HL-60/S4 treated with phorbol 12-myristate 13-acetate at 8.2 ng/mL for 4 days and 3 days (cell line): ENCODE measurements around the gene BICDL1.
"Not testable (repeated sequence)": the region's sequence is repeated elsewhere in the genome, so short reads cannot be mapped to it uniquely, and the experiment has no call there.

Source experiments
- in situ Hi-C: fragments of 300-500 bp; cut with MboI; formaldehyde crosslinking; loops from 2 replicates; pipeline ENCODE4 v1.15.0; 2022; ENCODE audit warnings: low sequenced_read_pairs

Gene BICDL1

DNA sequence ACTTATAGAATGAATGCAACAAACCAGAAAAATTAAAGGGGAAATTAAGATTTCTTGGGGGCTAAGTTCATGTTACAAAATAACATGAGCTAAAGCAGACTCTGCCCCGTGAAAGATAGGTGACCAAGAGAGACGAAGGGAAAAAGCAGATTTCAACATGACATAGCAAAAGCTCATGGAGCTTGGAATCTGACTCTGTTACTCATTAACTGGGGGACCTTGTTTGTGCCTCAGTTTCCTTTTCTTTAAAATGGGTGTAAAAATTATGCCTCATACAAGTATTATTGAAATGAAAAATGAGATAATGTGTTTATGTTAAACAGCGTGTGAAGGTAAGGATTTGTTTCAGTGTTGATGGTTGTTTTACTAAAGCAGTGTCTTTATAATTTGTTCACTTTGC is 11.5 kb downstream of the BICDL1 start:
- in situ Hi-C loops, result no loop called here

DNA sequence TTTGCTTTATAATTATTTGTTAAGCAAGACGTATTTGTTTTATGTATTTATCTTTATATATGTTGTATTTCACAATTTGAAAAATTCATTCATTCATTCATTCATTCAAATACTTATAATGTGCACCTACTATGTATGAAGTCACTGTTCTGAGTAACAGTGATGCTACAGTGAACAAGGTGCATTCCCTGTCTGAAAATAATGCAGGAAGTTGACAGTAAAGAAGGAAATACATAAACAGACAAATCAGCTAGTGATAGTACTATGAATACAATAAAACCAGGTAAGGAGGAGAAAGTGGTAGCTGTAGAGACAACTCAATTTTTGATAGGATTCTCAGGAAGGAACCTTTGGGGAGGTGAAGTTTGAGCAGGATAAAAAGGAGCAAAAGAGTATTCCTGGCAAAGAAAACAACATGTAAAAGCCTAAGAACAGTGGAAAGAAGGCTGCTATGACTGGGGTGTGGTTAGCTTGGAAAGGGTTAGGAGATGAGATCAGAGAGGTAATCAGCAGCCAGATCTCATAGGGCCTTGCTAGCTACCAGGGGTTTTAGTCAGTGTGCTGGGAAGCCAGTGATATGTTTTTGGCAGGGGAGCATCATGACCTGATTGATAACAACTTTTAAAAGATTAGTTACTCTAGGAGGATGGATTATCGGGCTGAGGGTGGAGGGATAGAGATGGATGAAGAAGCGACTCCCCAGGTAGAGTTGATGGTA is 17.4 kb downstream of the BICDL1 start:
- in situ Hi-C loops, result no loop called here

DNA sequence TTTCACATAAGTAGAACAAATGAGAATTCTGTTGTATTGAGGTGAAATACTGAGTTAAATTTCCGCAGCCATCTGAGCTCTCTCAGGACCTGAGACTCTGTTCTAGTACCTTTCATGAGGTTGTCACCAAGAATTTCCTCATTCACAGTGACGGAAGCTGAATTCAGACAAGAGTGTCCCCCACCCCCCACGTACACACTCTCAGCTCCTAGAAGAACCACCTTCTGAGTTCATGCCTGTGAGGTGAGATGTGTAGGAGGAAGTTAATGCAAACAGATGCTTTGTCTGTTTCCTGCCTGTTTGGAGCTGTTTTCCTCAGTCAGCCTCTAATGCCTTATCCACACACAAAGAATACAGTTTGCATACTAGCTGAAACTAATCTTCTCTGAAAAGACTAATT is 18.2 kb downstream of the BICDL1 start:
- in situ Hi-C loops, result no loop called here

DNA sequence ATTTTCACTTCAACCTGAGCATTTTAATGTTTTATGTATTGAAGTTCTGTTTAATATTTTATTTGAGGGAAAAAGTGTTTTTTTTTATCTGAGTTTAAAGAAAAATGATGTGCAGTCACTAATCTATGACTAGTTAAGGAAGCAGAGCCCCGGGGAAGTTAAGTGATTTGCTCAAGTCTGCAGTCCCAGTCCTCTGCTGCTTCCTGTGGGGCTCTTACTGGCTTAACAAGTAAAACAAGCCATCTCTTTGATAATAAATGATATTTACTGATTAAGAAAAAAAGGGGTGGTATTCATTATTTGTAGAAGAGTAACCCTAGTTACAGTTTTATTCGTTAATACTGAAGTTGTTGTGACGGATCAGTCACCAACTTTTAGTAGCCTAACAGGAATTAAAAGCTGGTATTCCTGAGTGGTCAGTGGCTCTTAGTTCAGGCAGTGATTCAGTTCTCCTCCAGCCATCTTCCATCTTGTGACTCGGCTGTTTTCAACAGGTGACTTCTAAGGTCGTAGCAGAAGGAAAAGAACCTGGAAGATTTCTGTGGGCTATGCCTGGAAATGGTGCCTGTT is 21.7 kb downstream of the BICDL1 start:
- in situ Hi-C loops, result no loop called here

DNA sequence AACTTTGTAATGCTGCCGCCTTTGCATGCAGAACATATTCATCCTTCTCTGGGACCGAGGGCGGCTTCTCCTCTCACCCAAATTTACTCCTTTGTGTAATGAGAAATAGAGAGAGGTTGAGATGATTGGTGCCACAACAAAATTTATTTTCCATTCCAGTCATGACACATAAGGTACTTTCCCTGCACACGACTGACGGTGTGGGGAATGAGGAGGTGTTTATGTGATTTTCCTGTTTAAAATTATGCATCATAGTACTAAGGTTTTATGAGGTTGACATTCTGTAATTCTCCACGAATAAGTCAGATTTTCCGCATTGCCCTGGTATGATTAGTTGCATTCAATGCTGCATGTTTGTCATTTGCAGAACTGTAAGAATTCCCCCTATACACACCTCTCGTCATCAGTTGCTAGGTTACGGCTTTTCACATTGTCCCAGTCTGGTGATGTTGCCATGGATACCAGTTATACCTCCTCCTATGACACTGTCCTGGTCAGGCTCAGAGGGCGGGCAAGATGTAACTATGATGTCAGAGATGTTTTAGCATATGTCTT is 23.1 kb downstream of the BICDL1 start:
- in situ Hi-C loops, result no loop called here

DNA sequence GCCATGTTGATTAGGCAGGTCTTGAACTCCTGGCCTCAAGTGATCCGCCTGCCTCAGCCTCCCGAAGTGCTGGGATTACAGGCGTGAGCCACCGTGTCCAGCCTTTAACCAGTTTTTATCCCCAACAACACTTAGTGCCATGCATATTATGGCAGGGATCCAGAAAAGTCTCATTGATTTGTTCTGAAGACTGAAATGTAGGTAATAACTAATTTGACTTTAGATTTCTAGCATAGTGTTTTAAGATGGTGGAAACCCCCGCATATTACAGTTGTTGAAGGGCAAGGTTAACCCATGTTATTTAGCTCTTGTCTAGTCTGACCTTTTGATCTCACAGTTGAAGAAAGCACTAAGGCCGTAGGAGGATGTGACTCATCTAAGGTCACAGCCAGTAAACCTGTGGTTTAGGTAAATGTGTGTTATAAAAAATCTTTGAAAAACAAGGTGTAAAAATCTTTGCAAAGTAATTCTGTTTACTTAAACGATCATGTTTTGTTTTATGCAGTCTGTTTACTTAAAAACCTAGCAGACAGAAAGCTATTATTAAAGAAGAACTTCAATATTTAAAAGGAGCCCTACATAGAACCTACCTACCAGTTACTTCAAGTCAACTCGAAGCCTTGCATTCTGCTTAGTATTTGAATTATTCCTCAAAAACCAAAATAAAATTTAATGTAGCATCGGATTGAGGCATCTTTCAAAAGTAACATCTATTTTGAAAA is 24.8 kb downstream of the BICDL1 start:
- in situ Hi-C loops, result no loop called here

DNA sequence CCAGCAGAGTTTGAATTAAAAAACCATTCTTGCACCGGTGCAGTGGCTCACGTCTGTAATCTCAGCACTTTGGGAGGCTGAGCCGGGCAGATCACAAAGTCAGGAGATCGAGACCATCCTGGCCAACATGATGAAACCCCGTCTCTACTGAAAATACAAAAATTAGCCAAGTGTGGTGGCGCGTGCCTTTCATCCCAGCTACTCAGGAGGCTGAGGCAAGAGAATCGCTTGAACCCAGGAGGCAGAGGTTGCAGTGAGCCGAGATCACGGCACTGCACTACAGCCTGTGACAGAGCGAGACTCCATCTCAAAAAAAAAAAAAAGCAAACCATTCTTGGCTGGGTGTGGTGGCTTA is 25.3 kb downstream of the BICDL1 start:
- in situ Hi-C loops, result not testable (repeated sequence)

DNA sequence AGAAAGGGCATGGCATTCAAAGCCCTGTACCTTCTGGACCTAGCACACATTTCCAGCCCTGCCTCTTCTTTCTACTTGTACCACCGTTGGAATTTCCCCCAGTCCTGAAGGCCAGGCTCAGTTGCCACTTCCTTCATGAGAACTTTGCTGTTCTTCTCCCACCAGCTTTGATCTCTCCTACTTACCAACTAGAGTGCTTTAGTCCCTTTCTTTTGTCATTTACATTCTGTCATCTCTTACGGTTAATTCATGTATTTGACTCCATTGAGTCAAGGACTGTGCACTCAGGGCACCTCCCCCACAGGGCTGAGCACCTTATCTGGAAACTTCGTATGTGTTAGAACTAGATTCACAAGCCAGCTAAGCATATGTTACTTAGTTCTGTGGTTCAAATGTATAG is 26.3 kb downstream of the BICDL1 start:
- in situ Hi-C loops, result no loop called here

DNA sequence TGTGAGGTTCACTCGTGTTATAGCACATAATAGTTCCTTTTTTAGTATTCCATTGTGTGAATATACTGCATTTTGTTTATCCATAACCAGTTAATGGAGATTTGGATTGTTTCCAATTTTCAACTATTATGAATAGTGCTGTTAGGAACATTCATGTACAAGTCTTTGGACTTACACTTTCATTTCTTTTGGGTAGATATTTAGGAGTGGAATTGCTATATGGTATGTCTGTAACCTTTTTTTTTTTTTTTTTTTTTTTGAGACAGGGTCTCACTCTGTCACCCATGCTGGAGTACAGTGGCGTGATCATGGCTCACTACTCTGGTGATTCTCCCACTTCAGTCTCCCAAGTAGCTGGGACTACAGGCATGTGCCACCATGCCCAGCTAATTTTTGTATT is 27.2 kb downstream of the BICDL1 start:
- in situ Hi-C loops, result not testable (repeated sequence)

DNA sequence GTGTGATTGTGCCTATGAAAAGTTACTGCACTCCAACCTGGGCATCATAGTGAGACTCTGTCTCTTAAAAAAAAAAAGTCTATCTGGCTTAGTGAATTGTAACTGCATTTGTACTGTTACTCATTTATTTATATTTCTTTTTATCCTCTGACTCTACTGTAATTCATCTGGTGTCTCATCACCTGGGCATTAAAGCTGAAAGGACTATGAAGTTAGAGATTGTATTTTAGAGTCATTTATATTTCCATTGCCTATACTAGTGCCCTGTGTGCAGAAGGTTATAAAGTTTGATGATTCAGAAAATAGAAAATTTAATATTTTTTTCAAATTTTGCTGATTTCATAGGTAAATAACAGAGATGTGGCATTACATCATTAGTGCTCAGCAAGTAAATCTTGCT is 30.2 kb downstream of the BICDL1 start:
- in situ Hi-C loops, result no loop called here

DNA sequence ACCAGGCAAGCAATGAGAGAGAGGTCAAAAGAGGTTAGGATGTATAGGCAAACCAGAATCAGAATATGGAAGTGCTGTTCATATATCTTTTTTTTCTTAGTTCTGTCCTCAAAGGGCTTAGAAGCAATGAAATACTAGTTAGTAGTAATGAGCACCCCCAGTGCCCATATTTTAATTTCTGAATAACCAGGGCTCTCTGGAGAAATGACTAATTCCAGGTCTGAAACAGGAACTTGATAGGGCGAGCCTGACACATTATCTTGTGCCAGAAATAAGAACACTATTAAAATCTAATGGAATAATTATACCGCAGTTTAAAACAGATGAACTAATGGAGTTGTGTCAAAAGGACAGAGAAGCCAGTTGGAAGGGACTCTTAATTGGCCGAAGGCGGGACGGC is 30.9 kb downstream of the BICDL1 start:
- in situ Hi-C loops, result no loop called here

DNA sequence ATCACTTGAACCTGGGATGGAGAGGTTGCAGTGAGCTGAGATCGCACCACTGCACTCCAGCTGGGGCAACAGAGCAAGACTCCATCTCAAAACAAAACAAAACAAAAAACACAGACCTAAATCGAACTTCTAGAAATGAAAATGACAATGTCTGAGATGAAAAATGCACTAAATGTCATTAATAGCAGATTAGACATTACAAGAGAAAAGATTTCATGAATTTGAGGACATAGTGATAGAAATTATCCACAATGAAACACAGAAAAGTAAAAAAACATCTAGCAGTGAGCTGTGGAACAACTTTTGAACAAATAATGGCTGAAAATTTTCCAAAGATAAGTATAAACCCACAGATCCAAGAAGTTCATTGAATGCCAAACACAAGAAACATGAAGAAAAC is 35.2 kb downstream of the BICDL1 start:
- in situ Hi-C loops, result no loop called here

DNA sequence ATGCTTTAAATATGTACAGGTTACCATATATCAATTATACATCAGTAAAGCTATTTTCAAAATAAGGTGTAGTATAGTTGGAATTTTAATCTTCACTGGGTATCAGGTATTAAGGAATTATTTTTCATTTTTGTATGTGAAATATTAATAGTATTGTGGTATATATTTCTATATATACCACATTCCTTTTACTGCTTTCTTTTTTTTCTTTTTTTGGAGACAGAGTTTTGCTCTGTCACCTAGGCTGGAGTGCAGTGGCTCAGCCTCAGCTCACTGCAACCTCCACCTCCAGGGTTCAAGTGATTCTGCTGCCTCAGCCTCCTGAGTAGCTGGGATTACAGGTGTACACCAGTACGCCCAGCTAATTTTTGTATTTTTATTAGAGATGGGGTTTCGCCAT is 36.6 kb downstream of the BICDL1 start:
- in situ Hi-C loops, result no loop called here

DNA sequence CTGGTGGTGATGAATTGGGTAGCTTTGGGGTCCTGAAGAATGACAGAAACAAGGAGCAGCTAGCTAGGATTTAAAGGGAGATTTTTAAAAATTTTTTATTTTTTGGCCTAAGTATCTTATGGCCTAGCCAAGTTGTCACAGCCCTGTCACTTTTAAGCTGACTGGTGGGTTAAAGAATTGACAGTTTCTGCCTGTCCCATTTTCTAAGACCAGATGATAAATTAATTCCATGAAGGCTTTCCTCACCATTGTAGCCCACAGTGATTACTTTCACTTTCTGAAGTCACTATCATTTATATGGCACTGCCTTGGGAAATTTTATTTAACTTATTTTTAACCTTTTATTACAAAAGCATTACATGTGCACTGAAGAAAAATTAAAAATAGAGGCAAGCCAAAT is 43.2 kb downstream of the BICDL1 start:
- in situ Hi-C loops, result no loop called here

DNA sequence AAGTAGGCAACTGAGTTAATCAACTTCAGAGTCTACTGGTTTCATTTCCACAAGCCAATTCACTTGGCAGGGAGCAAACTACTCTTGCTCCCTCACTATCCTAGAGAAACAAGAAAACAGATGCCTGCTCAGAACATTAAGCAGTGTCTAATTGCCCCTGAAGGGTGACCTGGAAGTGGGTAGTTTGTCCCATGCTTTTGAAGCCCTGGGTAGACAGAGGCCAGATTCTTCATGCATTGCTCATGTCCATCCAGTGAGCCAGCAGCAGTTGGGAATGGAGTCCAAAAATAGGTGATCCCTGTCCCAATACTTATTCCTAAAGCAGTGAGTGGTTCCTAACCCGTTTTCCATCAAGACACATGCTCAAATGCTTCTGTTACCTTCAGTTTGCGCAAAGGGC is 48.8 kb downstream of the BICDL1 start:
- in situ Hi-C loops, result no loop called here

DNA sequence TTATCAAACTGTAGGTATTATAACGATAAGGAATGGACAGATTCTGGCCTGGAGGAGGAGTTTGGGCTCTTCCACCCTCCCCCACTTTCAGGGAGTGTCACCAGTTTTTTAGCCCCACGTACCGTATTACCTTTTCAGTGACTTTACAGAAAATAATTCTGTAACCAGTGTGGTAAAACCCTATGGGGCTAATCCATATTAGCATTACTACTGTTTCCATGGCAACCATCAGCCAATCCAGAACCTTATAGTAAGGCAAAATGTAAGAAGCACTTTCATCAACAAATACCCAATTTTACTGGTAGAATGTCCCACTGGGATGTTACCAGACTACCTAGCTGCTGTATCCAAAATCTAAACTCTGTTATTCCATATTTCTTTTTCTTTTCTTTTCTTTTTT is 50.7 kb downstream of the BICDL1 start:
- in situ Hi-C loops, result no loop called here

DNA sequence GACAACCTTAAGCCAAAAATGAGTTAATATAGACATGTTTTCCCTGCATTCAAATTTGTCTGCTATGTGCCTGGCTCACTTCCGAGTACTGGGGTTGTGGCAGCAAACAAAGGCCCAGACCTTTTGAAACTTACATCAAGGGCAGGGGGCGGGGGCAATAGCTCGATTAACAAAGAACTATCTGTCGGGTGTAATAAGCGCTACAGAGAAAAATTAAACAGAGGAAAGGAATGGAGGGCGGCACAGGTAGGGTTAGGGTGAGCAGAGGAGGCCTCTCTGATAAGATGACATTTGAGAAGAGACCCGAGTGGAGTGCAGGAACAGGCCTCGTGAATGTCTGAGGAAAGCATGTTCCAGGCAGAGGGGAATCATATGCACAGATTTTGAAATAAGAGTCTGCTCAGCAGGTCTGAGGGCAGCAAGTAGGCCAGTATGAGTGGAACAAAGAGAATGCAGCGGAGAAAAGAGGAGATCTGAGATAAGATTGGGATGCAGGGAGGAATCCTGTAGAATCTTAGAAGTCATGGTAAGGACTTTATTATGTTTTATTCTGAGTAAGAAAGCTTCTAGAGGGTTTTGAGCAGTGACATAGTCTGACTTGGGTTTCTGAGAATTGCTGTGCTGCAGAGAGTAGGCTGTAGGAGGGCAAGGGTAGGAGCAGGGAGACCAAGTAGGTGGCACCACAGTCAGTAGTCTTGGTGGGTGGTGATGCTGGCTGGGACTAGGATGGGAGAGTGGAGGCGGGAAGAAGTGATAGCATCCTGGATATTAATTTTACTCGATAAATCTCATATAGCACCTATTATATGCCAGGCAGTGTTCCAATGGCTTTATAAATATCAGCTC is 52.6 kb downstream of the BICDL1 start:
- in situ Hi-C loops, result no loop called here

DNA sequence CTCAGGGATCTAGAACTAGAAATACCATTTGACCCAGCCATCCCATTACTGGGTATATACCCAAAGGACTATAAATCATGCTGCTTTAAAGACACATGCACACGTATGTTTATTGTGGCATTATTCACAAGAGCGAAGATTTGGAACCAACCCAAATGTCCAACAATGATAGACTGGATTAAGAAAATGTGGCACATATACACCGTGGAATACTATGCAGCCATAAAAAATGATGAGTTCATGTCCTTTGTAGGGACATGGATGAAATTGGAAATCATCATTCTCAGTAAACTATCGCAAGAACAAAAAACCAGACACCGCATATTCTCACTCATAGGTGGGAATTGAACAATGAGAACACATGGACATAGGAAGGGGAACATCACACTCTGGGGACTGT is 56.3 kb downstream of the BICDL1 start:
- in situ Hi-C loops, result not testable (repeated sequence)

DNA sequence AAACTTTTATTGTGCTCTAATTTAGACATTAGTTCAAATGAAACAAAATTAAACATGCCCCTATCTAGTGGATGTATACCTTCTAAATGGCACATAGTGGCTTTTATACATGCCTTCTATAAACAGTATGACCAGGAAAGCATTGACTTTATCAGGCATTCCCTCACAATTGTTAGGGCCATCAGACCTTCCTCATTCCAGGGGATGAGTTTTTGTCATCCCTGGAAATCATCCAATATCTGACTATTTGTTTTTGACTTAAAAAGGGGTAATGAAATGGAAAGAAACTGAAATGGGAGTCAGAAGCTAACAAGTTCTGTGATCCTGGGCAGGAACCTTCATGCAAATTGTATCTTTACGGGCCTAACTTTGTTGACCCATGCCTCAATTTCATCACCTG is 58.0 kb downstream of the BICDL1 start:
- in situ Hi-C loops, result no loop called here

DNA sequence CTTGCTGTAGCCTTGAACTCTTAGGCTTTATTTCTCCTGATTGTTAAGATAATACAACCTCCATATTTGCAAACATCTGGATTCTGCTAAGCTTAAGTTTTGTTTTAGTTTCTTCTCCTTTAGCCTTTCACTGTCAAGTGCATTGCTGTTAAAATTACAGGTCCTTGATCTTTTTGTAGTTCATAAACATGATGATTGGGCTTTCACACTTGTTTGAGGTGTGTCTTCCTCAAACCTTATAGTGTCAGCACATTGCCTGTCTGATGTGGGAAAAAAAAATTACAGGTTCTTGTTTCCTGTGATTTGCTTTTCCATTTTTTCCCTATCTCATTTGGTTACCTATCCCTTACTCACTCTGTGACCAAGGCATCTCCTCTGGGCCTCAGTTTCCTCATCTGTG is 59.2 kb downstream of the BICDL1 start:
- in situ Hi-C loops, result no loop called here

DNA sequence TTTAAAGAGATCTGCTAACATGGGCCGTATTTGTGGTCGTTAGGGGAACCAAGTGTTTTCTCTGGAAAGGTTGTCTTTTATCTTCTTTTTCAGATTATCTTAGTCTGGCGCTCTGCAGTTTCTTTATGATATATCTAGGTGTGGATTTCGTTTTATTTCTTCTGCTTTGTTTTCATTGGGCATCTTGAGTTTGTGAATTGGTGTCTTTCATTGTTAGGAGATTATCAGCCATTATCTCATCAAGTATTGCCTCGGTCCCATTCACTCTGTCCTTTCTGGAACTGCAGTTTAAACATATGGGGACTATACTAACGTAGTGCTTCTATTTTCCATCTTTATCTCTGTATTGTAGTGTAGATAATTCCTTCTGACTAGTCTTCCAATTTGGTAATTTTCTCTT is 60.4 kb downstream of the BICDL1 start:
- in situ Hi-C loops, result no loop called here
